ENCODE results near the gene OOSP1. TPM values are rescaled to one million over a fixed set of nuclear protein-coding genes. Genes with fewer than 3 reads are reported as not detected.

Gene OOSP1
- total RNA-seq, 2 donors from 2014 or later: not detected

Other genes starting within 250 kb of the OOSP1 start
- gene OR10V1, start 224.6 kb upstream of the OOSP1 start, total RNA-seq: not detected
- gene STX3, start 183.1 kb upstream of the OOSP1 start, total RNA-seq: 10 to 100 TPM in 1 of 2 donors, 1 to 10 TPM in 1; 6.9 to 12.9 TPM
- gene MRPL16, start 127.7 kb upstream of the OOSP1 start, total RNA-seq: 10 to 100 TPM; 53.8 to 58.0 TPM
- not detected for gene CBLIF, start 92.9 kb upstream of the OOSP1 start, total RNA-seq
- not detected for gene TCN1, start 71.9 kb upstream of the OOSP1 start, total RNA-seq
- gene OOSP3, start 59.6 kb upstream of the OOSP1 start, total RNA-seq: not detected
- gene OOSP4A, start 25.6 kb downstream of the OOSP1 start, total RNA-seq: not detected
- not detected for gene OOSP4B, start 78.7 kb downstream of the OOSP1 start, total RNA-seq
- gene OOSP2, start 102.0 kb downstream of the OOSP1 start, total RNA-seq: not detected
- not detected for gene MS4A3, start 118.2 kb downstream of the OOSP1 start, total RNA-seq
- gene MS4A2, start 150.2 kb downstream of the OOSP1 start, total RNA-seq: not detected
- not detected for gene MS4A6A, start 244.7 kb downstream of the OOSP1 start, total RNA-seq